Endothelial cell of umbilical vein (primary cell): Measurements from ENCODE around the gene TBCD. TPM values are rescaled to one million over a fixed set of nuclear protein-coding genes. Genes with fewer than 3 reads are reported as not detected.

ENCODE experiments used
- BruUV-seq: library from RNA; stranded (reverse); fragments of 400-500 nt; replicated peaks from 2 replicates; lab custom pipeline; 2021; lab: Mats Ljungman, UMichigan
- CTCF ChIA-PET: fragments of 300-600, 350-600 bp; sonication (Branson Sonifier 250); formaldehyde crosslinking; loops from one replicate; lab custom pipeline; 2021; ENCODE audit warnings: antibody characterized with exemption, inconsistent platforms; lab: Charles Lee
- POLR2A ChIA-PET: fragments of 300-600, 350-600 bp; sonication (Branson Sonifier 250); formaldehyde crosslinking; loops from one replicate; lab custom pipeline; 2021; ENCODE audit warnings: antibody characterized with exemption, inconsistent platforms; lab: Charles Lee
- DNase-seq: peaks from one replicate; pipeline ENCODE4 v3.0.0-alpha.2; 2011; ENCODE audit warnings: low read depth, low spot score
- FAIRE-seq: peaks from 2 replicates; lab custom pipeline; 2011; peaks lifted over from hg19 to GRCh38; lab: Jason Lieb, UNC
- H2AFZ ChIP-seq: 2 replicates; pipeline ENCODE4 v1.6.0; 2012; ENCODE audit warnings: low read depth, low read length, control low read depth, inconsistent platforms
- H3K27ac ChIP-seq: 2 replicates; pipeline ENCODE4 v1.5.1; 2011; ENCODE audit warnings: low read depth, mild to moderate bottlenecking, control low read depth, low read length, moderate library complexity; ENCODE audit not compliant: insufficient read depth
- H3K27me3 ChIP-seq, 2 experiments: 2 replicates each; pipeline versions ENCODE4 v1.6.0 to v1.6.1; 2011; ENCODE audit warnings: low read length in 2 of 2, mixed read lengths in 1 of 2; ENCODE audit not compliant: control insufficient read depth in 2 of 2, insufficient read depth in 2 of 2
- H3K36me3 ChIP-seq, 2 experiments: 2 replicates in 1 of 2; 3 replicates in 1 of 2; pipeline ENCODE4 v1.5.1; 2011; ENCODE audit warnings: low read length in 2 of 2, mild to moderate bottlenecking in 1 of 2, moderate library complexity in 1 of 2; ENCODE audit not compliant: control insufficient read depth in 2 of 2, insufficient read depth in 2 of 2; ENCODE audit errors: extremely low read depth in 1 of 2
- H3K4me1 ChIP-seq: 3 replicates; pipeline ENCODE4 v1.5.1; 2011; ENCODE audit warnings: mild to moderate bottlenecking, low read length; ENCODE audit not compliant: control insufficient read depth, insufficient read depth; ENCODE audit errors: extremely low read depth
- H3K4me2 ChIP-seq: 2 replicates; pipeline ENCODE4 v1.6.1; 2011; ENCODE audit warnings: low read length, control low read depth, mixed read lengths; ENCODE audit not compliant: insufficient read depth
- H3K4me3 ChIP-seq, 3 experiments: fragments of 200-600 bp in 1 of 3; sonication (generic), shearing (Covaris generic) in 1 of 3; replicated peaks in 1 of 3; 2 replicates each; pipeline ENCODE4 v1.5.1; 2011 to 2016; ENCODE audit warnings: control low read depth in 3 of 3, low read length in 3 of 3, mild to moderate bottlenecking in 2 of 3, inconsistent platforms in 1 of 3, low read depth in 1 of 3, moderate library complexity in 1 of 3; ENCODE audit not compliant: insufficient read depth in 1 of 3
- H3K79me2 ChIP-seq: 2 replicates; pipeline ENCODE4 v1.6.0; 2012; ENCODE audit warnings: low read length, inconsistent platforms; ENCODE audit not compliant: control insufficient read depth, insufficient read depth
- H3K9ac ChIP-seq: replicated peaks from 2 replicates; pipeline ENCODE3; 2011; ENCODE audit warnings: low read length, control low read depth; ENCODE audit not compliant: insufficient read depth; ENCODE audit errors: extremely low read depth
- H3K9me1 ChIP-seq: replicated peaks from 3 replicates; pipeline ENCODE4 v1.6.0; 2011; ENCODE audit warnings: mild to moderate bottlenecking, low read length; ENCODE audit not compliant: control insufficient read depth, insufficient read depth; ENCODE audit errors: extremely low read depth
- H3K9me3 ChIP-seq: replicated peaks from 2 replicates; pipeline ENCODE4 v1.5.1; 2012; ENCODE audit warnings: low read length, inconsistent platforms; ENCODE audit not compliant: control insufficient read depth, insufficient read depth
- H4K20me1 ChIP-seq: replicated peaks from 2 replicates; pipeline ENCODE3; 2011; ENCODE audit warnings: mild to moderate bottlenecking, low read length; ENCODE audit not compliant: control insufficient read depth, insufficient read depth; ENCODE audit errors: extremely low read depth
- CTCF ChIP-seq, 2 donors: IDR thresholded peaks; 1 replicate in 1 of 2; 2 replicates in 1 of 2; pipeline ENCODE4 v1.5.1; 2011; ENCODE audit warnings: low read length in 2 of 2, mild to moderate bottlenecking in 2 of 2, moderate library complexity in 2 of 2, control low read depth in 1 of 2, inconsistent platforms in 1 of 2, low read depth in 1 of 2; ENCODE audit not compliant: insufficient read depth in 1 of 2; ENCODE audit errors: extremely low read depth in 1 of 2
- EZH2 ChIP-seq: IDR thresholded peaks from 2 replicates; pipeline ENCODE4 v1.6.1; 2012; ENCODE audit warnings: borderline replicate concordance, low read depth, mild to moderate bottlenecking, moderate library complexity, low read length, inconsistent platforms; ENCODE audit not compliant: severe bottlenecking
- FOS ChIP-seq: IDR thresholded peaks from 2 replicates; pipeline ENCODE4 v1.6.1; 2011; ENCODE audit warnings: mild to moderate bottlenecking, low read length, moderate library complexity, borderline replicate concordance; ENCODE audit not compliant: insufficient read depth
- GATA2 ChIP-seq: IDR thresholded peaks from 2 replicates; pipeline ENCODE4 v1.7.0; 2011; ENCODE audit warnings: low read depth, mild to moderate bottlenecking, moderate library complexity, mixed read lengths, low read length; ENCODE audit not compliant: insufficient read length, insufficient read depth
- JUN ChIP-seq: IDR thresholded peaks from 2 replicates; pipeline ENCODE4 v1.6.1; 2011; ENCODE audit warnings: borderline replicate concordance, low read depth; ENCODE audit not compliant: insufficient read length, insufficient read depth
- MAX ChIP-seq: IDR thresholded peaks from 2 replicates; pipeline ENCODE4 v1.6.1; 2011; ENCODE audit not compliant: insufficient read depth, insufficient read length
- MYC ChIP-seq: IDR thresholded peaks from one replicate; pipeline ENCODE4 v1.6.1; 2011; ENCODE audit warnings: mild to moderate bottlenecking, low read depth, low read length
- POLR2A ChIP-seq: IDR thresholded peaks from 2 replicates; pipeline ENCODE4 v1.6.1; 2012; ENCODE audit warnings: low read depth, mild to moderate bottlenecking, control low read depth, low read length
- POLR2AphosphoS5 ChIP-seq: IDR thresholded peaks from 2 replicates; pipeline ENCODE4 v1.6.1; 2012; ENCODE audit warnings: low read depth, mild to moderate bottlenecking, control low read depth, low read length, moderate library complexity; ENCODE audit not compliant: insufficient read depth
- dilution Hi-C: fragments of 300-500 bp; cut with MboI; formaldehyde crosslinking; loops from one replicate; pipeline ENCODE4 v1.15.0; 2019; ENCODE audit warnings: low sequenced_read_pairs; ENCODE audit not compliant: extremely low pct_ligation_motif_present
- intact Hi-C: fragments of 100-400 bp; cut with micrococcal nuclease; formaldehyde crosslinking; loops from one replicate; pipeline ENCODE4 v1.10.0; 2022
- polyA plus RNA-seq, 4 experiments: library from polyadenylated mRNA; depleted of rRNA in 3 of 4; stranded (reverse) in 3 of 4; unstranded in 1 of 4; fragments of >200 nt; gene quantifications; 2 replicates each; pipeline versions ENCODE4 v1.2.1 to v1.2.3, GENCODE V29; 2011 to 2012; ENCODE audit warnings: missing spikeins in 1 of 4
- total RNA-seq: library from RNA; stranded (reverse); gene quantifications from 2 replicates; pipeline ENCODE4 v1.2.3, GENCODE V29; 2021

TBCD gene
- total and polyA plus RNA-seq, 2 donors (not counting 3 experiments of a cell fraction or from before 2014, with no cell fraction given), result 121 to 145 TPM

GRCh38 chr17:82956146-82956725 is 204.4 kb downstream of the TBCD start:
- H3K79me2 ChIP-seq, result no peaks in the 10 kb centered on the region
- no peak overlapping the region for H3K27ac ChIP-seq
- H4K20me1 ChIP-seq, result no peaks in the 10 kb centered on the region
- dilution Hi-C loops, result no loop called here
- FAIRE-seq (no peak), DNase-seq (no peak)
- H3K4me1 ChIP-seq, result no peaks in the 10 kb centered on the region
- no peak overlapping the region for H2AFZ ChIP-seq
- BruUV-seq, result no TSS peak
- CTCF ChIA-PET, result no interaction called here
- no peak overlapping the region for H3K4me3 ChIP-seq
- no peaks in the 10 kb centered on the region for H3K9me1 ChIP-seq
- H3K9ac ChIP-seq, result no peak overlapping the region
- intact Hi-C loops, result no loop called here
- POLR2A ChIA-PET, result no interaction called here
- H3K4me2 ChIP-seq, result no peak overlapping the region
- H3K36me3 ChIP-seq, result no peaks in the 10 kb centered on the region
- H3K9me3 ChIP-seq, result no peaks in the 10 kb centered on the region
- H3K27me3 ChIP-seq, result no peaks in the 10 kb centered on the region
- TF ChIP-seq POLR2A (no peak), GATA2 (no peak), CTCF (IDR thresholded peaks at IDR 0.05; ENCODE audit: extremely low read depth in 1 of 2, insufficient read depth in 1 of 2, low read depth in 1 of 2, low read length in 2 of 2) (no peak), FOS (no peak), EZH2 (no peak), MYC (no peak), MAX (no peak), JUN (no peak), POLR2AphosphoS5 (no peak)
